CD4-positive, alpha-beta memory T cell (primary cell): Measurements from ENCODE around the gene KRCC1. TPM values are rescaled to one million over a fixed set of nuclear protein-coding genes. Genes with fewer than 3 reads are reported as not detected.
A peak's percentile ranks its signal among the peaks of the same experiment; 100 is the strongest.

Experiments
- CTCF ChIA-PET: fragments of 350-600 bp; sonication (Branson Sonifier 250); formaldehyde crosslinking; loops from one replicate; lab custom pipeline; 2021; ENCODE audit warnings: inconsistent platforms; ENCODE audit not compliant: partially characterized antibody; lab: Charles Lee
- POLR2A ChIA-PET: fragments of 350-600 bp; sonication (Branson Sonifier 250); formaldehyde crosslinking; loops from one replicate; lab custom pipeline; 2021; ENCODE audit not compliant: partially characterized antibody; lab: Charles Lee
- DNase-seq, 5 donors: peaks; one replicate each; pipeline versions ENCODE4 v3.0.0 to v3.0.0-alpha.2; 2020 to 2022; ENCODE audit warnings: mixed read lengths in 1 of 5
- H3K27ac ChIP-seq: one replicate; pipeline ENCODE4 v1.7.0; 2013; ENCODE audit warnings: low read depth, low read length
- H3K27me3 ChIP-seq: 2 replicates; pipeline ENCODE4 v1.7.0; 2013; ENCODE audit warnings: mild to moderate bottlenecking, low read length, moderate library complexity; ENCODE audit not compliant: insufficient read depth
- H3K36me3 ChIP-seq: 2 replicates; pipeline ENCODE4 v1.7.0; 2013; ENCODE audit warnings: mild to moderate bottlenecking, low read length, moderate library complexity; ENCODE audit not compliant: insufficient read depth
- H3K4me1 ChIP-seq: 2 replicates; pipeline ENCODE4 v1.7.0; 2013; ENCODE audit warnings: mild to moderate bottlenecking, low read length, moderate library complexity; ENCODE audit not compliant: insufficient read depth
- H3K4me3 ChIP-seq, 2 donors: one replicate each; pipeline ENCODE4 v1.7.0; 2013; ENCODE audit warnings: low read length in 2 of 2, mild to moderate bottlenecking in 1 of 2
- H3K9me3 ChIP-seq, 2 donors: one replicate each; pipeline ENCODE4 v1.7.0; 2013; ENCODE audit warnings: low read length in 2 of 2, control low read depth in 1 of 2; ENCODE audit not compliant: control insufficient read depth in 1 of 2
- H3K27ac Mint-ChIP-seq, 7 donors: one replicate each; pipeline ENCODE4 v1.8.0; 2020 to 2021; ENCODE audit warnings: mixed read lengths in 7 of 7, mild to moderate bottlenecking in 6 of 7, inconsistent platforms in 3 of 7, moderate library complexity in 3 of 7
- H3K27me3 Mint-ChIP-seq, 2 donors: one replicate each; pipeline ENCODE4 v1.8.0; 2020 to 2021; ENCODE audit warnings: mixed read lengths in 2 of 2
- H3K36me3 Mint-ChIP-seq, 2 donors: one replicate each; pipeline ENCODE4 v1.8.0; 2020 to 2021; ENCODE audit warnings: mixed read lengths in 2 of 2, inconsistent platforms in 1 of 2, mild to moderate bottlenecking in 1 of 2
- H3K4me1 Mint-ChIP-seq, 4 donors: one replicate each; pipeline ENCODE4 v1.8.0; 2020 to 2021; ENCODE audit warnings: mixed read lengths in 4 of 4, mild to moderate bottlenecking in 1 of 4
- H3K4me3 Mint-ChIP-seq, 8 donors: one replicate each; pipeline ENCODE4 v1.8.0; 2020 to 2021; ENCODE audit warnings: mixed read lengths in 8 of 8, mild to moderate bottlenecking in 7 of 8, moderate library complexity in 6 of 8, inconsistent platforms in 3 of 8
- H3K9me3 Mint-ChIP-seq, 8 donors: one replicate each; pipeline ENCODE4 v1.8.0; 2020 to 2021; ENCODE audit warnings: mixed read lengths in 8 of 8, mild to moderate bottlenecking in 5 of 8, inconsistent platforms in 3 of 8, moderate library complexity in 1 of 8
- intact Hi-C: fragments of 100-400 bp; cut with micrococcal nuclease; formaldehyde crosslinking; loops from one replicate; pipeline ENCODE4 v1.15.1; 2023
- polyA plus RNA-seq, 2 donors: library from polyadenylated mRNA; unstranded; fragments of 300-500 nt; fragmentation: Illumina TruSeq; gene quantifications; one replicate each; pipeline ENCODE4 v1.2.3, GENCODE V29; 2021
- total RNA-seq, 2 experiments: library from RNA; stranded (reverse); gene quantifications; one replicate each; pipeline ENCODE4 v1.2.3, GENCODE V29; 2021

KRCC1 gene
- total and polyA plus RNA-seq, 4 experiments from 2014 or later, result 32.3 to 40.1 (median 36.5) TPM

DNA sequence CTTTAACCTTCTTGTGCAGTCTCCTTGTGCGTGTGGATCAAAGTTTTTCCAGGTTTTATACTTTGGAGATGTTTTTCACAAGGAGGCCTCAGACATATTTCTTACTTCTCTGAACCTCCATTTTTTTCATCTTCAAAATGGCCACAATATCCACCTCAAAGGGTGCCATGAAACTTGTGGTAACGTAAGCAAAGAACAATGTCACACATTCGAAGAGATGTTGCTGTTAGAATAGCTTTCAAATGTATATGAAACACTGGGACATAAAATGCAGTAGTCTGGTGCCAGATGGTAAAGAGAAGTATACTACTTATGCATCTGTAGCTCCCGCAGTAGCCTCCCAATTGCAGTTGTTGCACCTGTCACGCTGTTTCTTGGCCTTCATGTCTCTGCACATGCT, 2.6 kb upstream of the KRCC1 start:
- Mint-ChIP-seq H3K9me3 (no peaks in the 10 kb centered on the region), H3K4me3 (no peak overlapping the region), H3K27ac (peak overlapping the region in 2 of 7 donors; percentile 1 to 76), H3K4me1 (peaks cover 23 to 34% (median 30%) of the 10 kb centered on the region in 4 donors), H3K36me3 (peaks cover 0 to 8% of the 10 kb centered on the region in 2 donors), H3K27me3 (no peaks in the 10 kb centered on the region)
- Histone ChIP-seq H3K4me1 (peaks cover 23% of the 10 kb centered on the region), H3K27me3 (no peaks in the 10 kb centered on the region), H3K4me3 (no peak overlapping the region), H3K9me3 (no peaks in the 10 kb centered on the region), H3K36me3 (no peaks in the 10 kb centered on the region), H3K27ac (no peak overlapping the region)
- CTCF ChIA-PET, result interaction anchor here (1.2 to 1.3 kb wide), 2 partner anchors 73 to 102 kb away, joined by 3 read pairs; no protein-coding TSS in a partner anchor
- DNase-seq, result no peak
- POLR2A ChIA-PET, result no interaction called here
- intact Hi-C loops, result no loop called here

DNA sequence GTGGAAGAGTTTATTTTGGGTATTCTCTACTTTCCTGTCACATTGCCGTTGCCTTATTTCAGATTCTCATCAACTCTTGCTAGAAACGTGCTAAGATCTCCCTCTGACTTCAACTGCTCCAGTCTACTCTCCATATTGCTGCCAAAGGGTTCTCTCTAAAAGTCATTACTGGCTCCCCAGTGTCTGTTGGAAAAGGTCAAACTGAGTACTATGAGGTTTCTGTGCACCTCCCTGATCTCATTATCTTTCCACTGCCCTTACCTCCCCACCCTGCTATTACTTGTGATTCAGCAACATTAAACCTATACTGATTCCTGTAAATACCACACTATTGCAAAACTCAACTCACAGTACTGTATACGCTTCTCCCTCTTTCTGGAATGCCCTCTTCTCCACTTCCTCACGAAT, 1.9 kb upstream of the KRCC1 start:
- Mint-ChIP-seq H3K27ac (peak overlapping the region in 3 of 7 donors; percentile 5 to 89 (median 20)), H3K36me3 (peaks cover 0 to 13% of the 10 kb centered on the region in 2 donors), H3K27me3 (no peaks in the 10 kb centered on the region), H3K4me1 (peaks cover 29 to 42% (median 36%) of the 10 kb centered on the region in 4 donors), H3K4me3 (peak overlapping the region in 3 of 8 donors; percentile 15 to 65 (median 16)), H3K9me3 (no peaks in the 10 kb centered on the region)
- Histone ChIP-seq H3K4me3 (no peak overlapping the region), H3K9me3 (no peaks in the 10 kb centered on the region), H3K27me3 (no peaks in the 10 kb centered on the region), H3K36me3 (no peaks in the 10 kb centered on the region), H3K4me1 (peaks cover 30% of the 10 kb centered on the region), H3K27ac (no peak overlapping the region)
- CTCF ChIA-PET, result no interaction called here
- POLR2A ChIA-PET, result no interaction called here
- intact Hi-C loops, result no loop called here
- DNase-seq, result no peak

DNA sequence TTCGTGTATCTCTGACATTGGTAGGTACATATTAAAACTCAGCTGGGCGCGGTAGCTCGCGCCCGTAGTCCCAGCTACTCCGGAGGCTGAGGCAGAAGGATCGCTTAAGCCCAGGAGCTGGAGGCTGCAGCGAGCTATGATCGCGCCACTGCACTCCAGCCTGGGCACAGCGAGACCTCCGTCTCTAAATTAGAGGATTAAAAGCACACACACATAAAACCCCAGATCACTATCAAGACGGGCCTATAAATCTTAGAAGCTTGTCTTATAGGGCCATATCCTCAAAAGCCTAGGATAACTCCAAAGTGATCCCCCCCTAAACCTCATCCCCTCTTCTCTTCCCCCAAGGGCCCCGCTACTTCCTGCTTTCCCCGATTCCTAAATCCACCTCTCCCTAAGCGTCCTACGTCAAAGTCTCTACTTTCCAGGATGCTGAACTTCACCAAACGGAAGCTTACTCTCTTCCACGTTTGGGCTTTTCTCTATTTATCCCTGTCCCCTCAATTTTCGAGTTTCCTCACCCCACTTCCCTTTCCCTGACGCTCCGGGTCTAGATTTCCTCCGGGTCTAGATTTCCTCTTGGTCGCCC, 707 bp downstream of the KRCC1 start:
- Mint-ChIP-seq H3K4me3 (peak overlapping the region; percentile 90 to 97 (median 95)), H3K4me1 (peaks cover 32 to 54% (median 43%) of the 10 kb centered on the region in 4 donors), H3K27me3 (no peaks in the 10 kb centered on the region), H3K9me3 (no peaks in the 10 kb centered on the region), H3K36me3 (peaks cover 0 to 21% of the 10 kb centered on the region in 2 donors), H3K27ac (peak overlapping the region; percentile 89 to 98 (median 98))
- intact Hi-C loops, result loop anchor here (1.0 kb wide), 2 partner anchors 38 to 636 kb away; partner anchors contain the start of gene RPIA
- CTCF ChIA-PET, result interaction anchor here (1.1 to 1.5 kb wide), 2 partner anchors 17 to 106 kb away, joined by 4 to 5 read pairs; no protein-coding TSS in a partner anchor
- Histone ChIP-seq H3K27me3 (no peaks in the 10 kb centered on the region), H3K4me1 (peaks cover 33% of the 10 kb centered on the region), H3K9me3 (no peaks in the 10 kb centered on the region), H3K27ac (peak overlapping the region; percentile 93), H3K4me3 (peak overlapping the region; percentile 76 to 84), H3K36me3 (no peaks in the 10 kb centered on the region)
- peak in 3 of 5 donors; percentile 8 to 13 (median 11) for DNase-seq
- POLR2A ChIA-PET, result interaction anchor here (0.6 to 1.9 kb wide), 7 partner anchors 9 to 38 kb away, joined by 3 to 8 read pairs (median 3); partner anchors contain the start of gene RNU2-63P

DNA sequence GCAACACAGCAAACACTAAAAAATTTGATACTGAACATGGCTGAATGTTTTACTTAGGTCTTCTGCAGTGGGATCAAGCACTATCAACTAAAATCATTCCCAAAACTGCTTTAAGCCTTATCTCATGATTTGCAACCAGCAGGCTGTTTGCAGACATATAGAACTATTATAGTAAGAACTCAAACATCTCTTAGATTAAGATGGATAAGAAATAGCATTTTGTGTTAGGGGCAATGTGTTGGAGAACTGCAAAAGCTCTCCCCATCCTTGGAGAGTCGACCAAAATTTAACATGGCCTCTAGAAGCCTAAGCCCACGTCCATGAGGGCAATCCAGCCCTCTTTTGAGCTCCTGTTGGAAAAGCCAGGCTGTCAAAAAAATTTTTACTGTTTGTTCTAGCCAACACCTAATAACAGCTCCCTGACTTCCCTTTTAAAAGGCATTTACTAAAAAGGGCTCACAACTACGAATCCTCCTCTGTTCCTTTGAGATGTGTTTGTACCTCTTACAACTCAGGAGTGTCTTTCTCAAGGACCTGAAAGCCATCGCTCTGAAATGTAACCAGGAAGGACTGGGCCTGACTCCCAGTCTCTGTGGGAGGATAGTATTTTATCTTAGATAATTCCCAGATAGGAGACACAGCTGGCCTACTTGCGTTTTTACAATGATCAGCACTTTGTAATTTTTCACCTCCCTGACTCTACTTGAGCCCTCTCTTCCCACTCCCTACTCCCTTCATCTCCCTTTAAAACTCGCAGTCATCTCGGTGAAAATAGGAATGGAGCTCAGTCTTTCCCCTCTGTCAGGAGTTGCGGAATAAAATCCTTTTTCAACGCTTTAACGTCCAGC, 1.4 kb downstream of the KRCC1 start:
- H3K4me3 Mint-ChIP-seq, result peak overlapping the region; percentile 90 to 97 (median 95)
- peaks cover 36 to 61% (median 48%) of the 10 kb centered on the region in 4 donors for H3K4me1 Mint-ChIP-seq
- CTCF ChIA-PET, result interaction anchor here (1.1 to 1.5 kb wide), 2 partner anchors 17 to 106 kb away, joined by 4 to 5 read pairs; no protein-coding TSS in a partner anchor
- intact Hi-C loops, result no loop called here
- no peaks in the 10 kb centered on the region for H3K27me3 Mint-ChIP-seq
- Histone ChIP-seq H3K4me3 (peak overlapping the region; percentile 76 to 84), H3K36me3 (no peaks in the 10 kb centered on the region), H3K9me3 (no peaks in the 10 kb centered on the region), H3K4me1 (peaks cover 33% of the 10 kb centered on the region), H3K27me3 (no peaks in the 10 kb centered on the region), H3K27ac (peak overlapping the region; percentile 93)
- no peaks in the 10 kb centered on the region for H3K9me3 Mint-ChIP-seq
- peak overlapping the region; percentile 89 to 98 (median 98) for H3K27ac Mint-ChIP-seq
- POLR2A ChIA-PET, result interaction anchor here (0.6 to 1.9 kb wide), 7 partner anchors 8 to 38 kb away, joined by 3 to 8 read pairs (median 3); partner anchors contain the start of gene RNU2-63P
- peaks cover 0 to 25% of the 10 kb centered on the region in 2 donors for H3K36me3 Mint-ChIP-seq
- DNase-seq, result no peak

DNA sequence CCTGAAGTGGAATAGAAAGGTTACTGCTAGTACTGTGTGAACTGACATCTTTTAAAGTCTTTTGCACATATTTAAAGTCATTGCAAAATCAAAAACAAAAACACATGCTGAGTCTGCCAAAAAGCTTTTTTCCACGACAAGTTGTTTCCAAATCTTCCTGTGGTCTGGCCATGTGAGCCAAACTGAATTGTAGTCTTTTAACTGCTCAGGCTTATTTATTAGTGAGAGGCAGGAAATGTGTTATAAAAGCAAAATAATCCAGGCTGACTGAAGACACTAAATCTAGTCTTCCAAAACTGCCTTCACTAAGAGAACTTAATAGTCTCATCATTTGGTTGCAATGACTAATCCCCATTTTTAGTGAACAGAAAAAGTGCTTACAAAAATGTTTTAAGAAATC, 2.3 kb downstream of the KRCC1 start:
- peak overlapping the region; percentile 22 for H3K27ac ChIP-seq
- peak overlapping the region in 7 of 8 donors; percentile 0 to 95 (median 93) for H3K4me3 Mint-ChIP-seq
- CTCF ChIA-PET, result no interaction called here

DNA sequence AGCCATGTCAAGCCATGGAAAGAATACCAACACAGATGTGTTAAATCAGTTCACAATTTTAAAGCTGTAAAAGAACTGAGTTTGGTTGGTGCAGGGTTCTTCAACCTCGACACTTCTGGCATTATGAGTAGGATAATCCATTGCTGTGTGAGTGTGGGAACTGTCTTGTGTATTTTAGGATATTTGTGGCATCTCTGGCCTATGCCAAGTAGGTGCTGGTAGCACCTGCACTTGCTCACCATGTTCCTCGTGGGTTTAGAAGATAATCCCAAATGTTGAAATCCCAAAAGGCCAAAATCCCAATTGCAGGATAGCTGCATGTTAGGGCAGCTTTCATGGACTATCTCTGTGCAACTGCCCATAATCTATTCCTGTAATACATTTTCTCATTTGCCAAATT, 3.8 kb downstream of the KRCC1 start:
- no peaks in the 10 kb centered on the region for H3K27me3 Mint-ChIP-seq
- H3K36me3 Mint-ChIP-seq, result peaks cover 0 to 33% of the 10 kb centered on the region in 2 donors
- no peaks in the 10 kb centered on the region for H3K27me3 ChIP-seq
- H3K27ac Mint-ChIP-seq, result peak overlapping the region in 2 of 7 donors; percentile 64 to 67
- no peaks in the 10 kb centered on the region for H3K9me3 Mint-ChIP-seq
- no peak overlapping the region for H3K4me3 ChIP-seq
- ChIA-PET CTCF (interaction anchor here (5.9 kb wide), 1 partner anchor 8 kb away, joined by 41 read pairs; no protein-coding TSS in a partner anchor), POLR2A (no interaction called here)
- H3K4me3 Mint-ChIP-seq, result no peak overlapping the region
- no peak for DNase-seq
- intact Hi-C loops, result no loop called here
- peaks cover 38 to 69% (median 53%) of the 10 kb centered on the region in 4 donors for H3K4me1 Mint-ChIP-seq
- H3K27ac ChIP-seq, result no peak overlapping the region
- H3K9me3 ChIP-seq, result no peaks in the 10 kb centered on the region
- peaks cover 33% of the 10 kb centered on the region for H3K4me1 ChIP-seq
- no peaks in the 10 kb centered on the region for H3K36me3 ChIP-seq

More for the DNA sequence above, 2.3 kb downstream of the KRCC1 start:
- intact Hi-C loops, result no loop called here
- Histone ChIP-seq H3K4me3 (no peak overlapping the region), H3K27me3 (no peaks in the 10 kb centered on the region), H3K36me3 (no peaks in the 10 kb centered on the region), H3K4me1 (peaks cover 33% of the 10 kb centered on the region), H3K9me3 (no peaks in the 10 kb centered on the region)
- Mint-ChIP-seq H3K27me3 (no peaks in the 10 kb centered on the region), H3K36me3 (peaks cover 0 to 33% of the 10 kb centered on the region in 2 donors), H3K9me3 (no peaks in the 10 kb centered on the region), H3K4me1 (peaks cover 38 to 69% (median 55%) of the 10 kb centered on the region in 4 donors), H3K27ac (peak overlapping the region; percentile 43 to 98 (median 89))
- no peak for DNase-seq
- POLR2A ChIA-PET, result no interaction called here
